HepG2 (cell line): Measurements from ENCODE around the gene ARPIN. TPM values are rescaled to one million over a fixed set of nuclear protein-coding genes. Genes with fewer than 3 reads are reported as not detected.

Experiments used
- BHLHE40 ChIP-seq: IDR thresholded peaks from 2 replicates; pipeline ENCODE4 v1.6.1; 2011; ENCODE audit warnings: low read length, improper control_type of control experiment
- E2F1 ChIP-seq: sonication (generic); formaldehyde crosslinking; IDR thresholded peaks from 2 replicates; pipeline ENCODE4 v1.5.0; 2020; ENCODE audit warnings: missing genetic modification reagents
- ETV5 ChIP-seq: IDR thresholded peaks from 2 replicates; pipeline ENCODE4 v1.6.1; 2018; ENCODE audit warnings: missing biosample characterization, missing genetic modification reagents, inconsistent platforms, borderline replicate concordance
- GLI4 ChIP-seq: sonication (generic); formaldehyde crosslinking; IDR thresholded peaks from 2 replicates; pipeline ENCODE4 v1.5.1; 2020; ENCODE audit warnings: missing genetic modification reagents, mild to moderate bottlenecking, moderate library complexity, borderline replicate concordance
- HIVEP1 ChIP-seq: sonication (generic); formaldehyde crosslinking; IDR thresholded peaks from 2 replicates; pipeline ENCODE4 v1.4.0; 2020; ENCODE audit warnings: mild to moderate bottlenecking, missing genetic modification reagents
- KLF12 ChIP-seq: sonication (generic); formaldehyde crosslinking; IDR thresholded peaks from 2 replicates; pipeline ENCODE4 v1.4.0; 2020; ENCODE audit warnings: missing genetic modification reagents, borderline replicate concordance
- KLF16 ChIP-seq, 2 experiments: sonication (generic) in 1 of 2; formaldehyde crosslinking in 1 of 2; IDR thresholded peaks; 2 replicates each; pipeline versions ENCODE4 v1.6.1 to v1.8.0; 2016 to 2023; ENCODE audit warnings: missing genetic modification reagents in 2 of 2, missing compliant biosample characterization in 1 of 2
- NFIC ChIP-seq: IDR thresholded peaks from 2 replicates; pipeline ENCODE4 v1.6.1; 2012; ENCODE audit warnings: mild to moderate bottlenecking, low read length, inconsistent platforms
- NFRKB ChIP-seq: fragments of 450-650 bp; IDR thresholded peaks from 2 replicates; pipeline ENCODE4 v1.6.1; 2017
- PCBP1 ChIP-seq: fragments of 200-400 bp; formaldehyde crosslinking; IDR thresholded peaks from 2 replicates; pipeline ENCODE4 v1.6.1; 2017; ENCODE audit warnings: mild to moderate bottlenecking, low read depth, low read length, borderline replicate concordance
- RELA ChIP-seq: sonication (generic); formaldehyde crosslinking; IDR thresholded peaks from 2 replicates; pipeline ENCODE4 v1.4.0; 2020; ENCODE audit warnings: missing genetic modification reagents
- SOX6 ChIP-seq, 2 experiments: fragments of 450-650 bp in 1 of 2; sonication (generic) in 1 of 2; formaldehyde crosslinking in 1 of 2; IDR thresholded peaks; 2 replicates each; pipeline versions ENCODE4 v1.4.0 to v1.6.1; 2017 to 2020; ENCODE audit warnings: antibody characterized with exemption in 1 of 2, mild to moderate bottlenecking in 1 of 2, missing genetic modification reagents in 1 of 2
- TEAD3 ChIP-seq: optimal IDR thresholded peaks from 2 replicates; pipeline ENCODE3; 2016; ENCODE audit warnings: borderline replicate concordance
- ZBTB4 ChIP-seq: sonication (generic); formaldehyde crosslinking; IDR thresholded peaks from 2 replicates; pipeline ENCODE4 v1.4.0; 2020; ENCODE audit warnings: missing genetic modification reagents, mild to moderate bottlenecking, borderline replicate concordance
- ZBTB40 ChIP-seq, 2 experiments: fragments of 450-650 bp in 1 of 2; sonication (generic) in 1 of 2; formaldehyde crosslinking in 1 of 2; IDR thresholded peaks; 2 replicates each; pipeline versions ENCODE4 v1.6.1 to v1.8.0; 2016 to 2022; ENCODE audit warnings: antibody characterized with exemption in 1 of 2, mild to moderate bottlenecking in 1 of 2, missing genetic modification reagents in 1 of 2
- ZNF766 ChIP-seq: sonication (generic); formaldehyde crosslinking; IDR thresholded peaks from 2 replicates; pipeline ENCODE4 v1.5.0; 2020; ENCODE audit warnings: missing genetic modification reagents, borderline replicate concordance
- polyA plus RNA-seq, 8 experiments: library from polyadenylated mRNA; depleted of rRNA in 3 of 8; stranded (reverse) in 7 of 8; unstranded in 1 of 8; fragments of >200 nt; fragmentation: Illumina TruSeq in 4 of 8; extraction: Trizol in 4 of 8; gene quantifications; 2 replicates each; pipeline versions ENCODE4 v1.2.1 to v1.2.3, GENCODE V29; 2011 to 2016; ENCODE audit warnings: low read depth in 4 of 8, missing spikeins in 1 of 8, mixed read lengths in 1 of 8; ENCODE audit not compliant: insufficient read depth in 1 of 8
- total RNA-seq, 5 experiments: library from RNA; depleted of rRNA; stranded (reverse); fragments of >200 nt; fragmentation: Illumina TruSeq; extraction: Trizol; gene quantifications; 2 replicates each; pipeline ENCODE4 v1.2.3, GENCODE V29; 2016; ENCODE audit warnings: low read depth in 1 of 5

The ARPIN gene
- total and polyA plus RNA-seq, 2 of the 13 experiments (the other 11 are each of a cell fraction or from before 2014, with no cell fraction given) = 2.8 to 5.0 TPM

- TF ChIP-seq ZBTB4 (CRISPR knock-in tag) = no peak
- no peak for TF ChIP-seq KLF16 (CRISPR knock-in tag; IDR thresholded peaks at IDR 0.05)
- no peak for TF ChIP-seq BHLHE40
- TF ChIP-seq GLI4 (CRISPR knock-in tag) = no peak
- no peak for TF ChIP-seq HIVEP1 (CRISPR knock-in tag)
- no peak for TF ChIP-seq PCBP1
- no peak for TF ChIP-seq KLF12 (CRISPR knock-in tag)
- TF ChIP-seq NFIC = no peak
- no peak for TF ChIP-seq NFRKB
- no peak for TF ChIP-seq ZBTB40 (IDR thresholded peaks at IDR 0.05)
- no peak for TF ChIP-seq ZBTB40 (CRISPR knock-in tag; IDR thresholded peaks at IDR 0.05)
- TF ChIP-seq TEAD3 (CRISPR knock-in tag) = peak; percentile 35
- TF ChIP-seq ZNF766 (CRISPR knock-in tag) = no peak
- TF ChIP-seq RELA = no peak
- TF ChIP-seq E2F1 (CRISPR knock-in tag) = no peak
- no peak for TF ChIP-seq ETV5 (CRISPR knock-in tag)
- TF ChIP-seq SOX6 (IDR thresholded peaks at IDR 0.05) = no peak
- TF ChIP-seq SOX6 (CRISPR knock-in tag; IDR thresholded peaks at IDR 0.05) = no peak
Measured at GRCh38 chr15:89852342-89852995, 60.3 kb downstream of the ARPIN start (continued).
